IPS-20b (cell line): ENCODE results near the gene NLRC5.
"Not testable (repeated sequence)": the region's sequence is repeated elsewhere in the genome, so short reads cannot be mapped to it uniquely, and the experiment has no call there.

Experiments
- H3K27ac ChIP-seq: one replicate; pipeline ENCODE4 v1.5.1; 2013; ENCODE audit warnings: low read length
- H3K27me3 ChIP-seq: 2 replicates; pipeline ENCODE4 v1.6.1; 2013; ENCODE audit warnings: mild to moderate bottlenecking, low read length, inconsistent platforms; ENCODE audit not compliant: insufficient read depth
- H3K36me3 ChIP-seq: 2 replicates; pipeline ENCODE4 v1.6.1; 2013; ENCODE audit warnings: low read depth, mild to moderate bottlenecking, inconsistent platforms, low read length, moderate library complexity; ENCODE audit not compliant: insufficient read depth
- H3K4me1 ChIP-seq: 2 replicates; pipeline ENCODE4 v1.6.1; 2013; ENCODE audit warnings: mild to moderate bottlenecking, control low read depth, inconsistent platforms, low read length, moderate library complexity; ENCODE audit not compliant: insufficient read depth
- H3K4me3 ChIP-seq: 2 replicates; pipeline ENCODE4 v1.5.1; 2013; ENCODE audit warnings: mild to moderate bottlenecking, low read length, inconsistent platforms
- H3K9ac ChIP-seq: 2 replicates; pipeline ENCODE4 v1.6.1; 2013; ENCODE audit warnings: low read depth, mild to moderate bottlenecking, inconsistent platforms, low read length, moderate library complexity
- H3K9me3 ChIP-seq: 2 replicates; pipeline ENCODE4 v1.6.1; 2013; ENCODE audit warnings: mild to moderate bottlenecking, low read depth, low read length, inconsistent platforms; ENCODE audit not compliant: insufficient read depth

NLRC5 gene

GRCh38 chr16:56965149-56966092 is 23.9 kb upstream of the NLRC5 start:
- no peaks in the 10 kb centered on the region for H3K36me3 ChIP-seq
- no peak overlapping the region for H3K9ac ChIP-seq
- no peaks in the 10 kb centered on the region for H3K27me3 ChIP-seq
- no peak overlapping the region for H3K4me3 ChIP-seq
- no peaks in the 10 kb centered on the region for H3K4me1 ChIP-seq
- no peaks in the 10 kb centered on the region for H3K9me3 ChIP-seq
- no peak overlapping the region for H3K27ac ChIP-seq

DNA sequence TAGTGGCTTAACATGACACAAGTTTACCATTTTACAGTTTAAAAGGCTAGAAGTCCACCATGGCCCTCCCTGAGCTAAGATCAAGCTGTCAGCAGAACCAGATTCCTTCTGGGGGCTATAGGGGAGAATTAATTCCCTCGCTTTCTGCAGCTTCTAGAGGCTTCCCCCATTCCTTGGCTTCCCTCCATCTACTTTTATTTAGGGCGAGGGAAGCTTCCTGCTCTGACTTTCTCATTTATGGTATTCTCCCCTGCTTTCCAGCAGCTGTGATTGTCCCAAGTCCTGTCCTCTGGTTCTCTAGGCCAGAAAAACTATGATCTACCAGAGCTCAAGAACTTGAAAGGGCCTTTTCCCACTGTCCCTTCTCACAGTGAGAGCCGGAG is 23.3 kb upstream of the NLRC5 start:
- no peaks in the 10 kb centered on the region for H3K4me1 ChIP-seq
- no peak overlapping the region for H3K4me3 ChIP-seq
- H3K27ac ChIP-seq: no peak overlapping the region
- no peaks in the 10 kb centered on the region for H3K9me3 ChIP-seq
- H3K9ac ChIP-seq: no peak overlapping the region
- H3K36me3 ChIP-seq: no peaks in the 10 kb centered on the region
- no peaks in the 10 kb centered on the region for H3K27me3 ChIP-seq

GRCh38 chr16:56967733-56968132 is 21.6 kb upstream of the NLRC5 start:
- Histone ChIP-seq H3K36me3 (no peaks in the 10 kb centered on the region), H3K9me3 (no peaks in the 10 kb centered on the region), H3K9ac (no peak overlapping the region), H3K4me3 (no peak overlapping the region), H3K27ac (no peak overlapping the region), H3K27me3 (no peaks in the 10 kb centered on the region), H3K4me1 (no peaks in the 10 kb centered on the region)

GRCh38 chr16:56969769-56970168 is 19.6 kb upstream of the NLRC5 start:
- no peaks in the 10 kb centered on the region for H3K4me1 ChIP-seq
- no peaks in the 10 kb centered on the region for H3K9me3 ChIP-seq
- no peaks in the 10 kb centered on the region for H3K36me3 ChIP-seq
- H3K27me3 ChIP-seq: no peaks in the 10 kb centered on the region
- no peak overlapping the region for H3K4me3 ChIP-seq
- H3K9ac ChIP-seq: no peak overlapping the region
- no peak overlapping the region for H3K27ac ChIP-seq

DNA sequence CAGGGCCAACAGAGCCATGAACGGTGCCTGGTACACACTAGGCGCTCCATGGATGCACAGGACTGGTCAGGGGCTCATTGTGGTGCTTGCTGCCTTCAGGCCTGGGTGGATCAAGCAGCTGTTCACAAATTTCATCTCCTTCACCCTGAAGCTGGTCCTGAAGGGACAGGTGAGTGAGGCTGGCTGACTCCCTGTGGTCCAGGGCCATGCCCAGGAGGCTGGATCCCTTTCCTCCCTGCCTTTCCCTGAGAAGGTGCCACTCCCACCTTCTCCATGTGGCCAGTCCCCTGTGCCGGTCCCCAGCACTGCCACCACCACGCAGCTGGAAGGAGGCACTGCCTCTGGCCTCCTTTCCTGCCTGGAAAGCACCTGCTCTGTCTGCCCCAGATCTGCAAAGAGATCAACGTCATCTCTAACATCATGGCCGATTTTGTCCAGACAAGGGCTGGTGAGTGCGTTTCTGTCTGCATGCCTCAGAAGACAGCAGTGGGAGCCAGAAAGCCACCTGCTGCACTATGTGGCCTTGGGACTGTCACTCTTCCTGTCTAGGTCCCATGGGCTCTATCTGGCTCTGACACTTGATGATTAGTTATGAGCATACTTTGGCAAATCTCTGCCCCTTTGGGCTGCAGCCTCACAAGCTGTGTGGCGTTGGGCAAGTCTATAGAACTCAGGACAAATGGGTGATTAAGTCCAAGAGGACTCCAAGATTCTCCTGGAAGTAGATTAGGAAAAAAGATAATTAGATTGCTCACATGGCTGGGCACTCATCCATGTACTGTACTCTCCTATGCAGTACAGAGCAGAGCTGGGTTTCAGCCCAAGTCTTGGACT is 18.2 kb upstream of the NLRC5 start:
- no peak overlapping the region for H3K27ac ChIP-seq
- no peaks in the 10 kb centered on the region for H3K27me3 ChIP-seq
- H3K9me3 ChIP-seq: no peaks in the 10 kb centered on the region
- H3K4me3 ChIP-seq: no peak overlapping the region
- no peak overlapping the region for H3K9ac ChIP-seq
- H3K4me1 ChIP-seq: no peaks in the 10 kb centered on the region
- no peaks in the 10 kb centered on the region for H3K36me3 ChIP-seq

- Histone ChIP-seq H3K9me3 (no peaks in the 10 kb centered on the region), H3K9ac (no peak overlapping the region), H3K27me3 (no peaks in the 10 kb centered on the region), H3K4me1 (no peaks in the 10 kb centered on the region), H3K36me3 (no peaks in the 10 kb centered on the region), H3K27ac (no peak overlapping the region), H3K4me3 (no peak overlapping the region)
Observed at GRCh38 chr16:56971768-56972043, 17.7 kb upstream of the NLRC5 start.

GRCh38 chr16:56972403-56973293 is 16.7 kb upstream of the NLRC5 start:
- Histone ChIP-seq H3K36me3 (no peaks in the 10 kb centered on the region), H3K27me3 (no peaks in the 10 kb centered on the region), H3K9ac (no peak overlapping the region), H3K4me3 (no peak overlapping the region), H3K9me3 (no peaks in the 10 kb centered on the region), H3K4me1 (no peaks in the 10 kb centered on the region), H3K27ac (no peak overlapping the region)

- Histone ChIP-seq H3K36me3 (no peaks in the 10 kb centered on the region), H3K27ac (no peak overlapping the region), H3K9ac (no peak overlapping the region), H3K27me3 (no peaks in the 10 kb centered on the region), H3K4me3 (no peak overlapping the region), H3K4me1 (no peaks in the 10 kb centered on the region), H3K9me3 (no peaks in the 10 kb centered on the region)
Observed at GRCh38 chr16:56973294-56973689, 16.1 kb upstream of the NLRC5 start.

DNA sequence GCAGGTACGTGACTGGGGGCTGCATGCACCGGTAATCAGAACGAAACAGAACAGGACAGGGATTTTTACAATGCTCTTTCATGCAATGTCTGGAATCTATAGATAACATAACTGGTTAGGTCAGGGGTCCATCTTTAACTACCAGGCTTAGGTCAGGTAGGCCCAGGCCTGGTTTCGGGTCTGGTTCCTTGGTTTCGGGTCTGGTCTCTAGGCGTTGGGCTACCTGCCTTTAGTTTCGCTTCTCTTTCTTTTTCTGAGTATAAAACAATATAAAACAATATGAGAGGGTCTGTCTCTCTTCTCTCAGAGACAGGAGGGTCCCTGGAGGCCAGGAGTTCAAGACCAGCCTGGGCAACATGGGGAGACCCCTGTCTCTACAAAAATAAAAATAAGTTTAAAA is 15.5 kb upstream of the NLRC5 start:
- H3K4me3 ChIP-seq, H3K4me1 ChIP-seq, H3K36me3 ChIP-seq, H3K9me3 ChIP-seq, H3K27me3 ChIP-seq, H3K27ac ChIP-seq, H3K9ac ChIP-seq: not testable (repeated sequence)

- Histone ChIP-seq H3K9ac (no peak overlapping the region), H3K27ac (no peak overlapping the region), H3K36me3 (no peaks in the 10 kb centered on the region), H3K9me3 (no peaks in the 10 kb centered on the region), H3K27me3 (no peaks in the 10 kb centered on the region), H3K4me1 (no peaks in the 10 kb centered on the region), H3K4me3 (no peak overlapping the region)
Observed at GRCh38 chr16:56974549-56975300, 14.6 kb upstream of the NLRC5 start.

- no peak overlapping the region for H3K27ac ChIP-seq
- H3K36me3 ChIP-seq: no peaks in the 10 kb centered on the region
- H3K4me1 ChIP-seq: no peaks in the 10 kb centered on the region
- no peak overlapping the region for H3K9ac ChIP-seq
- no peak overlapping the region for H3K4me3 ChIP-seq
- H3K9me3 ChIP-seq: no peaks in the 10 kb centered on the region
- H3K27me3 ChIP-seq: no peaks in the 10 kb centered on the region
Observed at GRCh38 chr16:56975714-56976113, 13.6 kb upstream of the NLRC5 start.
